Hepatocyte (in vitro differentiated cells): Measurements from ENCODE around the gene POLR3H.

Experiments
- CTCF ChIP-seq: fragments of 200-600 bp; sonication (generic); IDR thresholded peaks from 2 replicates; pipeline ENCODE4 v1.5.1; 2016; ENCODE audit warnings: antibody characterized with exemption, mild to moderate bottlenecking; ENCODE audit not compliant: poor library complexity
- EZH2 ChIP-seq: fragments of 200-600 bp; sonication (generic); IDR thresholded peaks from 2 replicates; pipeline ENCODE4 v1.6.1; 2016; ENCODE audit warnings: antibody characterized with exemption, mild to moderate bottlenecking, borderline replicate concordance
- EZH2phosphoT487 ChIP-seq: fragments of 200-600 bp; sonication (generic); IDR thresholded peaks from one replicate; pipeline ENCODE4 v1.6.1; 2018; ENCODE audit warnings: antibody characterized with exemption, mild to moderate bottlenecking, low read depth, moderate library complexity; ENCODE audit not compliant: unreplicated experiment, severe bottlenecking

DNA sequence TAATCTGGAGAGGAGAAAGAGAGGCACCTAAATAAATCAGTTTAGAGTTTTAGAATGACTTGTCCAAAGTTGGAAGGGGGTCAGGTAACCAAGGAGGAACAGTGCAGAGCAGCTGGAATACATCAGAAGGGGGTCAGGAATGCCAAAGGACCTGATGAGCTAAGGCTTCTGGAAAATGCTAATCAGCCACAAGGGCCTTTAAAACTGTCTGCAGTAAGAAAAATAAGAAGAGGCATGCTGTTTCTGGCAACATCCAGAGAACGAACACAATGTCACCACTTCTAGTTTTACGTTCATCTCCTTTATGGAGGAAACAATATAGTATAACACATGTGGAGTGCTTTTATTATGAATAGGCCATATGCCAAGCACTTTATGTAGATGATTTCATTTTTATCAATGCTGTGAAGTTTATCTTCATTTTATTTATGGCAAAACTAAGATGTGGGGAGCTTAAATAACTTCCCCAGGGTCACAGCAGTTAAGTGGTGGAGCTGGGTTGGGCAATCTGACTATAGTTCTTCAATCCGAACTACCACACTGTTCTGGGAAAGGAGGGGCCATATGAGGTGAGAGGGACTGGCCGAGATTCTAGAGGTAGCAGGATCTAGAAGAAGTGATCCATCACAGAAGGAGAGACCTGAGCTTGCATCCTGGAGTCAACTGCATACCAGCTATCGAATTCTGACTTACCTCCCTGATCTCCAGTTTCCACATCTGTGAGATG lies 52.7 kb downstream of the POLR3H start:
- TF ChIP-seq CTCF (no peak), EZH2 (no peak), EZH2phosphoT487 (no peak)
